HG03103 (cell line): Measurements from ENCODE around the gene MON1A.
"Not testable (repeated sequence)": the region's sequence is repeated elsewhere in the genome, so short reads cannot be mapped to it uniquely, and the experiment has no call there.

Experiments used
- ATAC-seq: cut with Tn5 transposase; IDR thresholded peaks from one replicate; pipeline ENCODE4 v1.9.1; 2021; ENCODE audit warnings: low read depth; ENCODE audit not compliant: unreplicated experiment

Gene MON1A

GRCh38 chr3:49925485-49925884, 4.1 kb downstream of the MON1A start:
- ATAC-seq: no peak

- ATAC-seq: no peak
Measured at GRCh38 chr3:49924683-49925082, 4.9 kb downstream of the MON1A start.

GRCh38 chr3:49917806-49918590, 11.6 kb downstream of the MON1A start:
- ATAC-seq: not testable (repeated sequence)

GRCh38 chr3:49916686-49917085, 12.9 kb downstream of the MON1A start:
- ATAC-seq: no peak

- no peak for ATAC-seq
Measured at GRCh38 chr3:49914906-49915305, 14.7 kb downstream of the MON1A start.

GRCh38 chr3:49912881-49913281, 16.7 kb downstream of the MON1A start:
- no peak for ATAC-seq

- no peak for ATAC-seq
Measured at GRCh38 chr3:49911611-49912010, 18.0 kb downstream of the MON1A start.

- ATAC-seq: no peak
Measured at GRCh38 chr3:49911124-49911420, 18.5 kb downstream of the MON1A start.

GRCh38 chr3:49910409-49911123, 19.0 kb downstream of the MON1A start:
- ATAC-seq: no peak

- ATAC-seq: no peak
Measured at GRCh38 chr3:49908373-49909199, 21.0 kb downstream of the MON1A start.

GRCh38 chr3:49906073-49906743, 23.4 kb downstream of the MON1A start:
- no peak for ATAC-seq

GRCh38 chr3:49904448-49904847, 25.2 kb downstream of the MON1A start:
- ATAC-seq: not testable (repeated sequence)

GRCh38 chr3:49903451-49904424, 25.9 kb downstream of the MON1A start, which contains the start of gene MST1R:
MST1R (minus strand) TSS chr3:49903873; CDS start chr3:49903609, 264 bp downstream.
- ATAC-seq: no peak

GRCh38 chr3:49902511-49903345, 26.9 kb downstream of the MON1A start:
- ATAC-seq: no peak

- ATAC-seq: no peak
Measured at GRCh38 chr3:49901366-49902339, 28.0 kb downstream of the MON1A start.

- ATAC-seq: no peak
Measured at GRCh38 chr3:49900491-49901153, 29.0 kb downstream of the MON1A start.

GRCh38 chr3:49899815-49900214, 29.8 kb downstream of the MON1A start:
- no peak for ATAC-seq
